GM12891 (cell line): Measurements from ENCODE around the gene C2CD4C.

ENCODE experiments used
- POLR2A ChIP-seq: IDR thresholded peaks from 2 replicates; pipeline ENCODE4 v1.6.1; 2011; ENCODE audit warnings: low read depth, low read length, control low read depth
- POLR2AphosphoS5 ChIP-seq: IDR thresholded peaks from 2 replicates; pipeline ENCODE4 v1.6.1; 2011; ENCODE audit warnings: low read depth, low read length, control low read depth
- POU2F2 ChIP-seq: IDR thresholded peaks from 2 replicates; pipeline ENCODE4 v1.6.1; 2011; ENCODE audit warnings: low read depth, mild to moderate bottlenecking, control low read depth, low read length, moderate library complexity
- SPI1 ChIP-seq: IDR thresholded peaks from 2 replicates; pipeline ENCODE4 v1.6.1; 2011; ENCODE audit warnings: low read depth, low read length, control low read depth
- TAF1 ChIP-seq: IDR thresholded peaks from 2 replicates; pipeline ENCODE4 v1.6.1; 2011; ENCODE audit warnings: low read depth, low read length, control low read depth

GRCh38 chr19:447816-448560 lies 39.0 kb upstream of the C2CD4C start:
- TF ChIP-seq POLR2A (no peak), SPI1 (no peak), POLR2AphosphoS5 (no peak), TAF1 (no peak), POU2F2 (no peak)
